H1 (cell line): ENCODE measurements around the gene TNRC6C. TPM values are rescaled to one million over a fixed set of nuclear protein-coding genes. Genes with fewer than 3 reads are reported as not detected.

Experiments
- CTCF ChIA-PET: fragments of 300-600 bp; sonication (Branson Sonifier 250); formaldehyde crosslinking; loops from one replicate; lab custom pipeline; 2021; ENCODE audit not compliant: partially characterized antibody; lab: Charles Lee
- POLR2A ChIA-PET: fragments of 300-600 bp; sonication (Branson Sonifier 250); formaldehyde crosslinking; loops from one replicate; lab custom pipeline; 2021; ENCODE audit warnings: inconsistent platforms; ENCODE audit not compliant: partially characterized antibody; lab: Charles Lee
- DNase-seq, 2 experiments: peaks; one replicate each; pipeline versions ENCODE4 v3.0.0 to v3.0.0-alpha.2; 2010 to 2022; ENCODE audit warnings: low spot score in 2 of 2, low read depth in 1 of 2, mixed read lengths in 1 of 2
- FAIRE-seq: peaks from 2 replicates; lab custom pipeline; 2011; peaks lifted over from hg19 to GRCh38; lab: Jason Lieb, UNC
- H2AFZ ChIP-seq: 2 replicates; pipeline ENCODE4 v1.8.1; 2012; ENCODE audit warnings: low read length, inconsistent platforms
- H2AK5ac ChIP-seq: 2 replicates; pipeline ENCODE4 v1.6.1; 2013; ENCODE audit warnings: low read depth, low read length
- H2BK120ac ChIP-seq: replicated peaks from 2 replicates; pipeline ENCODE3; 2013; ENCODE audit warnings: low read depth, low read length, inconsistent platforms
- H2BK12ac ChIP-seq: 2 replicates; pipeline ENCODE4 v1.6.1; 2013; ENCODE audit warnings: low read depth, low read length
- H2BK15ac ChIP-seq: 2 replicates; pipeline ENCODE4 v1.6.1; 2013; ENCODE audit warnings: low read length
- H2BK20ac ChIP-seq: 2 replicates; pipeline ENCODE4 v1.6.1; 2013; ENCODE audit warnings: low read length
- H2BK5ac ChIP-seq: 2 replicates; pipeline ENCODE4 v1.6.1; 2013; ENCODE audit warnings: low read depth, low read length
- H3K14ac ChIP-seq: 2 replicates; pipeline ENCODE4 v1.6.1; 2013; ENCODE audit warnings: inconsistent platforms; ENCODE audit not compliant: insufficient read length
- H3K18ac ChIP-seq: 2 replicates; pipeline ENCODE4 v1.6.1; 2013; ENCODE audit warnings: low read length; ENCODE audit errors: extremely low read depth
- H3K23ac ChIP-seq: 2 replicates; pipeline ENCODE4 v1.6.1; 2013; ENCODE audit warnings: inconsistent platforms; ENCODE audit not compliant: insufficient read length
- H3K23me2 ChIP-seq: 2 replicates; pipeline ENCODE4 v1.6.1; 2013; ENCODE audit warnings: low read depth, low read length
- H3K27ac ChIP-seq: 2 replicates; pipeline ENCODE4 v1.6.1; 2011; ENCODE audit warnings: low read depth, low read length, inconsistent platforms
- H3K27me3 ChIP-seq, 4 experiments: replicated peaks in 1 of 4; 1 replicate in 1 of 4; 2 replicates in 3 of 4; pipeline versions ENCODE4 v1.6.1 to v1.8.1; 2011 to 2013; ENCODE audit warnings: low read length in 3 of 4, mild to moderate bottlenecking in 3 of 4, inconsistent platforms in 2 of 4, mixed read lengths in 2 of 4, moderate library complexity in 1 of 4; ENCODE audit not compliant: control insufficient read depth in 3 of 4, insufficient read depth in 3 of 4; ENCODE audit errors: extremely low read depth in 1 of 4
- H3K36me3 ChIP-seq, 4 experiments: 2 replicates each; pipeline versions ENCODE4 v1.6.1 to v1.8.1; 2011 to 2013; ENCODE audit warnings: mild to moderate bottlenecking in 4 of 4, low read length in 3 of 4, moderate library complexity in 2 of 4, control low read depth in 1 of 4, inconsistent platforms in 1 of 4; ENCODE audit not compliant: insufficient read depth in 4 of 4, control insufficient read depth in 2 of 4
- H3K4ac ChIP-seq: replicated peaks from 2 replicates; pipeline ENCODE3; 2013; ENCODE audit warnings: low read length, low read depth, mixed read lengths, inconsistent platforms; ENCODE audit not compliant: insufficient read length
- H3K4me1 ChIP-seq, 4 experiments: replicated peaks in 1 of 4; 1 replicate in 1 of 4; 2 replicates in 3 of 4; pipeline versions ENCODE4 v1.6.1 to v1.8.1; 2011 to 2013; ENCODE audit warnings: low read length in 3 of 4, inconsistent platforms in 2 of 4, mixed read lengths in 1 of 4; ENCODE audit not compliant: insufficient read depth in 4 of 4, control insufficient read depth in 3 of 4
- H3K4me2 ChIP-seq, 2 experiments: 2 replicates each; pipeline versions ENCODE4 v1.6.1 to v1.8.1; 2011 to 2013; ENCODE audit warnings: low read depth in 2 of 2, low read length in 2 of 2, control low read depth in 1 of 2, inconsistent platforms in 1 of 2, mild to moderate bottlenecking in 1 of 2; ENCODE audit not compliant: insufficient read depth in 1 of 2
- H3K4me3 ChIP-seq, 4 experiments: fragments of 200-600, 300-600 bp in 1 of 4; sonication (generic), shearing (Covaris generic), sonication (Bioruptor Twin) in 1 of 4; 2 replicates each; pipeline versions ENCODE4 v1.5.1 to v1.8.1; 2011 to 2016; ENCODE audit warnings: low read length in 4 of 4, low read depth in 3 of 4, control low read depth in 2 of 4, inconsistent platforms in 2 of 4, mild to moderate bottlenecking in 2 of 4, mixed read lengths in 1 of 4, moderate library complexity in 1 of 4; ENCODE audit not compliant: insufficient read depth in 2 of 4; ENCODE audit errors: extremely low read depth in 1 of 4
- H3K56ac ChIP-seq: replicated peaks from 2 replicates; pipeline ENCODE3; 2013; ENCODE audit warnings: low read depth, mild to moderate bottlenecking, mixed read lengths, low read length, inconsistent platforms; ENCODE audit not compliant: insufficient read length
- H3K79me1 ChIP-seq: 2 replicates; pipeline ENCODE4 v1.6.1; 2013; ENCODE audit warnings: low read depth, low read length, control low read depth
- H3K79me2 ChIP-seq, 2 experiments: 2 replicates each; pipeline versions ENCODE4 v1.6.1 to v1.8.1; 2012 to 2013; ENCODE audit warnings: low read length in 2 of 2, mild to moderate bottlenecking in 2 of 2, inconsistent platforms in 1 of 2; ENCODE audit not compliant: insufficient read depth in 2 of 2, control insufficient read depth in 1 of 2
- H3K9ac ChIP-seq, 4 experiments: replicated peaks in 1 of 4; 1 replicate in 1 of 4; 2 replicates in 3 of 4; pipeline versions ENCODE4 v1.6.1 to v1.8.1; 2011 to 2013; ENCODE audit warnings: low read depth in 3 of 4, low read length in 3 of 4, control low read depth in 2 of 4, mild to moderate bottlenecking in 2 of 4, moderate library complexity in 2 of 4, inconsistent platforms in 1 of 4; ENCODE audit errors: extremely low read depth in 1 of 4
- H3K9me3 ChIP-seq, 2 experiments: 2 replicates each; pipeline versions ENCODE4 v1.6.1 to v1.8.1; 2012 to 2013; ENCODE audit warnings: mild to moderate bottlenecking in 2 of 2, moderate library complexity in 2 of 2, control low read depth in 1 of 2, inconsistent platforms in 1 of 2, low read depth in 1 of 2, low read length in 1 of 2, mixed read lengths in 1 of 2; ENCODE audit not compliant: insufficient read depth in 2 of 2
- H4K20me1 ChIP-seq, 2 experiments: replicated peaks in 1 of 2; 2 replicates each; pipeline versions ENCODE3 to v1.8.1; 2011 to 2013; ENCODE audit warnings: inconsistent platforms in 2 of 2, low read length in 2 of 2, mild to moderate bottlenecking in 1 of 2; ENCODE audit not compliant: insufficient read depth in 2 of 2, control insufficient read depth in 1 of 2
- H4K5ac ChIP-seq: 2 replicates; pipeline ENCODE4 v1.6.1; 2013; ENCODE audit warnings: low read length, low read depth, mixed read lengths, inconsistent platforms; ENCODE audit not compliant: insufficient read length
- H4K8ac ChIP-seq: 2 replicates; pipeline ENCODE4 v1.8.0; 2013; ENCODE audit warnings: mild to moderate bottlenecking, moderate library complexity, low read length, inconsistent platforms; ENCODE audit not compliant: insufficient read depth; ENCODE audit errors: extremely low read depth
- H4K91ac ChIP-seq: replicated peaks from 2 replicates; pipeline ENCODE3; 2013; ENCODE audit warnings: low read length, mixed read lengths, inconsistent platforms; ENCODE audit not compliant: insufficient read length
- EP300 ChIP-seq, 2 experiments: IDR thresholded peaks; 1 replicate in 1 of 2; 2 replicates in 1 of 2; pipeline ENCODE4 v1.6.1; 2011 to 2012; ENCODE audit warnings: low read depth in 2 of 2, low read length in 2 of 2, mild to moderate bottlenecking in 2 of 2, borderline replicate concordance in 1 of 2, inconsistent platforms in 1 of 2, moderate library complexity in 1 of 2
- EZH2 ChIP-seq: fragments of 200-600 bp; sonication (generic); IDR thresholded peaks from 2 replicates; pipeline ENCODE4 v1.7.1; 2012; ENCODE audit warnings: low read depth, mild to moderate bottlenecking, moderate library complexity, low read length, inconsistent platforms; ENCODE audit not compliant: severe bottlenecking
- GTF2F1 ChIP-seq: IDR thresholded peaks from 2 replicates; pipeline ENCODE4 v1.6.1; 2012; ENCODE audit warnings: low read depth, low read length, improper control_type of control experiment, borderline replicate concordance
- KDM5A ChIP-seq: fragments of 200-600 bp; IDR thresholded peaks from 2 replicates; pipeline ENCODE4 v1.7.1; 2012; ENCODE audit warnings: mild to moderate bottlenecking, low read length, inconsistent platforms, mixed read lengths
- MAFK ChIP-seq: IDR thresholded peaks from 2 replicates; pipeline ENCODE4 v1.6.1; 2012; ENCODE audit warnings: low read depth, mild to moderate bottlenecking, improper control_type of control experiment, low read length
- MAX ChIP-seq: IDR thresholded peaks from 2 replicates; pipeline ENCODE4 v1.6.1; 2012; ENCODE audit warnings: inconsistent platforms
- NRF1 ChIP-seq: IDR thresholded peaks from 2 replicates; pipeline ENCODE4 v1.6.1; 2011; ENCODE audit warnings: mild to moderate bottlenecking, low read depth, low read length, improper control_type of control experiment
- POLR2A ChIP-seq, 2 experiments: IDR thresholded peaks; 1 replicate in 1 of 2; 2 replicates in 1 of 2; pipeline ENCODE4 v1.6.1; 2011; ENCODE audit warnings: low read depth in 2 of 2, low read length in 2 of 2, mild to moderate bottlenecking in 2 of 2; ENCODE audit errors: control extremely low read depth in 1 of 2
- POLR2AphosphoS5 ChIP-seq: IDR thresholded peaks from 2 replicates; pipeline ENCODE4 v1.6.1; 2011; ENCODE audit warnings: low read depth, low read length
- SRF ChIP-seq: IDR thresholded peaks from 2 replicates; pipeline ENCODE4 v1.6.1; 2011; ENCODE audit warnings: mild to moderate bottlenecking, low read depth, low read length, moderate library complexity
- TCF12 ChIP-seq: IDR thresholded peaks from 2 replicates; pipeline ENCODE4 v1.6.1; 2011; ENCODE audit warnings: low read depth, mild to moderate bottlenecking, low read length
- WGBS, 2 experiments: shearing (Covaris generic) in 1 of 2; methylation state at CpG; one replicate each; pipeline versions ENCODE4 v1.1.6 to v1.1.7; 2013 to 2015; ENCODE audit warnings: low lambda C conversion rate in 2 of 2, mixed read lengths in 2 of 2, inconsistent platforms in 1 of 2, low coverage in 1 of 2, missing lambda C conversion rate in 1 of 2; ENCODE audit not compliant: insufficient replicate concordance in 2 of 2, insufficient coverage in 1 of 2, insufficient read length in 1 of 2; ENCODE audit errors: extremely low coverage in 1 of 2, missing lambda C conversion rate in 1 of 2; 5-methylcytosine and 5-hydroxymethylcytosine counted together
- polyA plus RNA-seq, 7 experiments: library from polyadenylated mRNA; depleted of rRNA in 3 of 7; stranded (reverse) in 5 of 7; unstranded in 2 of 7; fragments of >200 nt in 5 of 7; fragments of 200-250 nt in 2 of 7; gene quantifications; 1 replicate in 5 of 7; 2 replicates in 1 of 7; 4 replicates in 1 of 7; pipeline versions ENCODE4 v1.2.1 to v1.2.3, GENCODE V29; 2011 to 2013; ENCODE audit warnings: missing spikeins in 2 of 7, mixed read lengths in 2 of 7
- total RNA-seq: library from RNA; stranded (reverse); fragmentation: NEBNext Ultra II Directional; extraction: Animal tissue kit (Norgen Biotek cat#: 25700); gene quantifications from 2 replicates; pipeline ENCODE4 v1.2.1, GENCODE V29; 2021
- TF ChIP-seq, protein P1 (sequence below): IDR thresholded peaks from 2 replicates; pipeline ENCODE4 v1.6.1; 2011; ENCODE audit warnings: low read depth, mild to moderate bottlenecking, low read length; ENCODE audit not compliant: insufficient read depth

TNRC6C gene
- total and polyA plus RNA-seq, 2 of the 8 experiments (the other 6 are each of a cell fraction or from before 2014, with no cell fraction given) = 2.8 to 28.9 TPM

GRCh38 chr17:78026381-78026780 lies 67.9 kb downstream of the TNRC6C start:
- Histone ChIP-seq H4K5ac (no peak overlapping the region), H2BK15ac (no peak overlapping the region), H2BK20ac (no peak overlapping the region), H3K18ac (no peak overlapping the region), H2BK12ac (no peak overlapping the region), H3K4me3 (no peak overlapping the region), H3K27ac (no peak overlapping the region), H2AFZ (no peak overlapping the region), H2BK5ac (no peak overlapping the region), H4K8ac (no peak overlapping the region), H4K91ac (no peak overlapping the region), H3K36me3 (no peaks in the 10 kb centered on the region; a peak in 1 of 8 replicates), H3K56ac (no peak overlapping the region), H3K79me1 (peaks cover 2% of the 10 kb centered on the region; the same call in 1 of the 2 replicates), H2BK120ac (no peak overlapping the region), H3K4ac (no peak overlapping the region), H3K9ac (no peak overlapping the region), H2AK5ac (no peak overlapping the region), H3K23me2 (no peaks in the 10 kb centered on the region), H3K79me2 (no peaks in the 10 kb centered on the region), H3K9me3 (no peaks in the 10 kb centered on the region)
- no peak for DNase-seq
- FAIRE-seq = no peak
- CTCF ChIA-PET = interaction anchor here (0.6 to 1.8 kb wide), 2 partner anchors 13 to 1286 kb away, joined by 3 to 9 read pairs; no protein-coding TSS in a partner anchor
- POLR2A ChIA-PET = interaction anchor here (0.6 to 2.6 kb wide), 3 partner anchors 8 to 127 kb away, joined by 3 to 9 read pairs (median 3); no protein-coding TSS in a partner anchor
- 93% methylated on average over 2 of the region's 2 CpGs; no CpG with 5 or more reads in 1 of the 2 experiments for WGBS, 2 experiments
- TF ChIP-seq KDM5A (no peak), EZH2 (no peak), MAFK (no peak), POLR2A (IDR thresholded peaks at IDR 0.05; ENCODE audit: control extremely low read depth in 1 of 2, low read depth in 2 of 2, low read length in 2 of 2) (no peak), GTF2F1 (no peak), POLR2AphosphoS5 (no peak), NRF1 (no peak), SRF (no peak), EP300 (IDR thresholded peaks at IDR 0.05; ENCODE audit: borderline replicate concordance in 1 of 2, low read depth in 2 of 2, low read length in 2 of 2) (no peak), MAX (no peak), TCF12 (no peak)
- TF ChIP-seq, protein P1, sequence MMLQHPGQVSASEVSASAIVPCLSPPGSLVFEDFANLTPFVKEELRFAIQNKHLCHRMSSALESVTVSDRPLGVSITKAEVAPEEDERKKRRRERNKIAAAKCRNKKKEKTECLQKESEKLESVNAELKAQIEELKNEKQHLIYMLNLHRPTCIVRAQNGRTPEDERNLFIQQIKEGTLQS = no peak
- TF ChIP-seq, all 59 proteins: peak for 0
- Histone ChIP-seq H3K14ac (no peak overlapping the region), H3K4me1 (no peaks in the 10 kb centered on the region), H4K20me1 (peaks cover 0 to 7% of the 10 kb centered on the region in 2 experiments), H3K23ac (no peak overlapping the region), H3K4me2 (no peak overlapping the region), H3K27me3 (peaks cover 0 to 1% (median 0%) of the 10 kb centered on the region in 4 experiments; a peak in 1 of 7 replicates)
